Hematopoietic multipotent progenitor cell treated with erythropoietin and hydrocortisone succinate and interleukin-3 and kit ligand, for 17 days (in vitro differentiated cells): ENCODE data around the gene COL6A3.

Experiments
- DNase-seq: peaks from one replicate; pipeline ENCODE4 v3.0.0-alpha.2; 2015; ENCODE audit warnings: low spot score

Gene COL6A3

DNA sequence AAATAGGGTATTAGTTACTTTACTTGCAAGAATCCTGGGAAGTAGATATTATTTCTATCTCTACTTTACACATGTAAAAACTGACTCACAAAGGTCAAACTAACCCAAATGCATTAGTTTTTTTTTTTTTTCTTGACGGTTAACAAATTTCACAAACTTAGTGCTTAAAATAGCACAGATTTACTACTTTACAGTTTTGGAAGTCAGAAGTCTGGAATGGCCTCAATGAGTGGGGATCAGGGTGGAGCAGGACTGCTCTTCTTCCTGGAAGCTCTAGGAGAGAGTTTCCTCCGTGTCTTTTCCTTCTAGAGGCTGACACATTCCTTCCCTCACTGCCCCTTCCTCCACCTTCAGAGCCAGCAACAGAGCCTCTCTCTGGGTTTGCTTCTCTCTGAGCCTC, 117.2 kb downstream of the COL6A3 start:
- no peak for DNase-seq

DNA sequence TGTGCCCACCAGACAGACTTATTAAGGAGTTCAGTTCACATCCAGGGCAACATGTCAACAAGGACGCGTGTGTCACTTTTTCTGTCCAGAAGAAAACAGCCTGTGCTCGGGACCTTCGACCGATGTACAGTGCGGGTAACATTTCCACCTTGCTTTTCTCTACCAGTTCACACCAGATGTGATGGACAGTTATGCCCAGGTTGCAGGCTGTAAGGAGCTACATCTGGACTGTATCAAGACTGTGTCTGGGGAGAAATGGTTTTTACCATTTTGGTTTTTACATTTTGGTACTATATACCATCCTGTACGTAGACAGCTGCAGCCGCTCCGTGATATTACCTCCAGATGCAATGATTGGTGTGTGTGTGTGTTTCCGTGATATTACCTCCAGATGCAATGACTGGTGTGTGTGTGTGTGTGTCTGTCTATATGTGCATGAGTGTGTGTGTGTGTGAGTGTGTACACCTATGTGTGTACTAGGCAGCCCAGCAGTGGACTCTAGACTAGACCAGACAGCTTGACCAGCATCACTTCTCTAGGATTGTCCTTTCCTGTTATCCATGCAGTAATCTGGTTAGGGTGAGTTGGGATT, 118.0 kb downstream of the COL6A3 start:
- no peak for DNase-seq

DNA sequence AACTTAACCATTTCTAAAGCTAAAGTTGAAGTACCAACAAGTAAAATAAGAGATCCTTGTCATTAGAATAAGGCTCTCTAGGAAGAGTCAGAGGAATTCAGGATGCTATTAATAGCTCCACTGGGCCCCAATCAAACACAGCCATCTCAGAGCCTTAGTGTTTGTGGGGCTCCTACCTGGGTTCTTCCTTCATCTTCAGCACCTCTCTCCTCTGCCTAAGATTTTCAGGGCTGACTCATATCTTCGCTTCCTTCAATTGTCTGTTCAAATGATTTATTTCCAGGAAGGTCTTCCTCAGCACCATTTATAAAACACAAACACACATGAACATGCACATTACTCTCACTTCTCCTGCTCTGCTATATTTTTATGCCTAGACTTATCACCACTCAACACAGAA, 119.5 kb downstream of the COL6A3 start:
- no peak for DNase-seq

DNA sequence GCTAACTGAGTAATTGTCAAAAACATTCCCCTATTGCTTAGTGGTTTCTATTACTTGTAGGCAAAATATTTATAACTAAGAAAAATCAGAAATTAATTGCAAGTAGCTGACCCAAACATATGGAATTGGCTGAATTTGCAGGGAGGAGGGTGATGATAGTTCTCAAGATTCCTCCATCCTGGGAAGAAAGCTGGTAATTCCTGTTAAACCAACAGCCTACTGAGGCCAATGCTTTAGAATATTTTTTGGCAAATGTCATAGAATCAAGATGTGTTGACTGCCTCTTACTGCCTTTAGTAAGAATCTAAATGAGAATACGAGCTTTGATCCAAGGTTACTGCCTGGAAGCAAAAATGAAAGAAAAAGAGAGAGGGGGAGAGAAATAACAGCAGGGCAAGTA, 120.0 kb downstream of the COL6A3 start:
- no peak for DNase-seq

DNA sequence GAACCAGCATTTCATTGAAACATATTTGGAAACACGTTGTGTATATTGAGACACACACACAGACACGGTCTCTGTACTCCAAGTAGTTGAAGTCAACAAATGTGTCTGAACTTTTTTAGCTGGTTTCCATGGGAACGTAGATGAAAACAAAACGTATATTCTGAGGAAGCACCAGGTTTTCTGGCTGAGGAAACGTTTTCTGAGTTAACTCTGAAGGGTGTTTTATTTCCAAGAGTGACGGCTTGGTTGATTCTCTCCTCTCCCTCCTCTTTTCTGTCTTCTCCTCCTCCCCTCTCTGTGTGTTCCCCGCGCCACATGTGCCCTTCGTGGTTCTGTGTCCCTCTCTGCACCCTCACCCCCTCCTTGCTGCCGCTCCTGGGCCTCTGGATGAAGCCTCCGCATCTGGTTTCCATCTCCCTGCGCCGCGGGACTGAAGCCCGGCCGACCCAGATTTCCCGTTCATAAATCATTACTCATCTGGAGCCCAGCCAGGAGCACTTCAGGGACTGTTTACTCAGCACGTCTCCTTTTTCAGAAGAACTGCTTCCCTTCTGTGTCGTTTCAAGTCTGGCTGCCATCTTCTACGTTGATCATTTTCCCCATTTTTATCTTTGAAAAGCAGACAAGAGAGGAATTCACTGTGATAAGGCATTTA, 122.7 kb downstream of the COL6A3 start:
- no peak for DNase-seq

DNA sequence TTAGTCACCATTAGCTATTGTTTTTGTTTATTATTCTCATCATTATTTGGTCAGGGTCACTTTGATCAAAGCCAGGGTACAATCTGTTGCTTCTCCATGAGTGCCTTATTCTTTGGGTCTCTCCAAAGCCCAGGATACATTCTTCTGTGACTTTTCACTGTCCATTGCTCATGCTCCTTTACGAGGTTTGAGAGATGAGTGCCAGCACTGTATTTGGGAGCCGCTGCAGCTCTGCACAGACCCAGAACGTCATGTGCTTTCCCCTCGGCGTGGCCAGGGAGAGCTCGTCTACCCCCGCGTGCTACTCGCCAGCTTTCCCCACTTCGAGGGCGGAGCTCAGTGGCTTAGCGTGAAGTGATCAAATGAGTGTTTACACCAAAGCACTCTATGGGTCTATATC, 123.7 kb downstream of the COL6A3 start:
- no peak for DNase-seq

DNA sequence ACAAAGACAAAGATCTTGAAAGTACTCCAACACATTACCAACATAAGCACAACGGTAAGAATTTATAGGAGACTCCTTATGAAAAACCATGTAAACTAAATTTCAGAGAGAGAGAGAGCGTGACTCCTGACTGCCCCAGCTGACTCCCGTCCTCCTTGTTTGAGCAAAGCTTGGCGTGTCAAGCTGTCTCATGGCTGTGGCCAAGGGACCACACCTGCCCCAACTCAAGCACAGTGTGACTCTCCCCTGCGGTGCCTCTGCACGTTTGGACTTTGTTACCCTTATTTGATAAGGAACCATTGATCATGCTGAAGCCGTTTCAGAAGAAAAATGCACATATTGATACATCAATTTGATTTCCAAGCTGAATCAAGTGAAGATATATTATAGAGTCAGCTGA, 124.8 kb downstream of the COL6A3 start:
- no peak for DNase-seq

DNA sequence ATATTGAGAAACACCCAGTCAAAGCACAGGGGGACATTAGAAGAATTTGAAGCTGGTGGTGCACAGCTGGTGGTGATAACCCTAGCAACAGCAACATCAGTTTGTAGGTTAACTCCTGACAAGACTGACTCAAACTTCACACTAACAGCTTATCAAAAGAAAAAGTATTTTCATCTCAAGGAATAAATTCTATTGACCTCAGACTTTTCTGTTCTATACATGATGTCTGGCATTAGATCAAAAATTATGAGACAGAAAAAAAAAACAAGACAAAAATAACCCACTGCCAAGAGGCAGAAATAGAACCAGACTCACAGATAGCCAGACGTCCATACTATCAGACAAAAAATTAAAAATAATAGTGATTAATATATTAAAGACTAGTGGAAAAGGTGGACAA, 126.1 kb downstream of the COL6A3 start:
- no peak for DNase-seq

DNA sequence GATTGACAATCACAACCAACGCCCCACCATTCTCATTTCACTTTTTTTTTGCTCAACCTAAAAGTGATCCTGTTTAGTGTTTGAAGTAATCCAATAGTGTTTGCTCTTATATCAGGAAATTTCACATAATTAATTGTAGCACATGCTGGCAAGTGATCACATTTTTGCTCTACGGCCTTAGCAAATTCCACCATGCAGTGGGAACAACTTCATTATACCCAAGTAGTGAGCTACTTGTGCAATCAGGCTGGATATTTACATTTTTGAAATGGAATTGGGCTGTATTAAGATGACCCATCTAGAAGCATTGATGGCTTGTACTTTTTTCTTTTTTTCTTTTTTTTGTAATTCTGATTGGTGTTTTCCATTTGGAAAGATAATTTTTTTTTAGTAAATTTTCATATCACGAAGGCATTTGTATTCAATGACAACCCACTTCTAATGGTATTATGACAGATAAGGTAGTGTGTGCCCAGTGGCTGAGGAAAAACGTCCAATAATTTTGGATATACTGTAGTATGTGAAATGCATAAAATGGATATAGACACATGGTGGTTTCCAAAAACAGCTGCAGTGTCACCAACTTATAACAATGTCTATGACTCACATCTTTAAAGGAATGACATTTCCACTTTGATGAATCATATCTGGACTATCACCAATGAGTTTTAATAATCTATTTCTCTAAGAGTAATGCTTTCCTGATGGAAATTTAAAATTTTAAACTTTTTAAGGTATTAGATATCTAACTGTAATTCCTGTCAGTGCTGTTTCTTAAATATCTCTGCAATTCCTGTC, 130.6 kb downstream of the COL6A3 start:
- DNase-seq: no peak

DNA sequence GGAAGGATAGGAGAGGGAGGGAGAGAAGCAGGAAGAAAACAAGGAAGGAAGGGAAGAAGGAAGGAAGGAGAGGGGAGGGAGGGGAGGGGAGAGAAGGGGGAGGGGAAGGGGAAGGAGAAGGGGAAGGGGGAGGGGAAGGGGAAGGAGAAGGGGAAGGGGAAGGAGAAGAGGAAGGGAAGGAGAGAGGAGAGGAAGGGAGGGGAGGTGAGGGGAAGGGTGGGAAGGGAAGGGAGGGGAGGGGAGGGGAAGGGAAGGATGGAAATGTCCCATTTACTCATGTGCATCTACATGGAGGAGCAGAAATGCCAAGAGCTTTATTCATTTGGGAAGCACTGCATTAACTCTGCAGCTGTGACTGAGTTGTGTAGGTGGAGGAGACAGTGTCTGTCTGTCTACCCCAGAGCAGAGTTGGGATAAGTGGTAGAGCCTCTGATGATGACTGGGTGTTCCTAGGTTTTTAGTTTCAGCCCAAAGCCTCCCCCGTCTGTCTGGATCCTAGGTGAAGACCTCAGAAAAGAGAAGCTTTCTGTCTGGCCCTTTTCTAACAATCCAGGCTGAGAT, 131.3 kb downstream of the COL6A3 start:
- DNase-seq: no peak

DNA sequence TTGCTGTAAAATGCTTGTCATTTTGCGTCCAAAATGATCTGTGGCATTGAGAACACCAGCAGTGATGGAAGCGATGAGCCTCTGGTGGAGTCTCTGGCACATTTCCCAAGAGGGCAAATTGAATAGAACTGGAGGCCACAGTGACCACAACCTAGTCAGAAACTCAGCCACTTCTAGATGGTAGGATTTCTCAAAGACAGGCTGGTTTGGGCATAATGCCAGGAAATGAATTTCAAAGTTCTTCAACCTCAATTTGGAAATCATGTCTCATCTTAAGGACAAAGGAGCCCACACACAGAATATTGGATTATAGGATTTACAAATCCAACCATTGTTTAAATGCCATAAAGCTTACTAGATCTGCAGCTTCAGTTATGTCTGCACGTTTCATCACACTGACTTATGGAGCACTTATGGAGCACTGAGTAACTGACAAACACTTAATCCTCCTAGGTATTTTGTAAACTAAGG, 132.1 kb downstream of the COL6A3 start:
- no peak for DNase-seq

DNA sequence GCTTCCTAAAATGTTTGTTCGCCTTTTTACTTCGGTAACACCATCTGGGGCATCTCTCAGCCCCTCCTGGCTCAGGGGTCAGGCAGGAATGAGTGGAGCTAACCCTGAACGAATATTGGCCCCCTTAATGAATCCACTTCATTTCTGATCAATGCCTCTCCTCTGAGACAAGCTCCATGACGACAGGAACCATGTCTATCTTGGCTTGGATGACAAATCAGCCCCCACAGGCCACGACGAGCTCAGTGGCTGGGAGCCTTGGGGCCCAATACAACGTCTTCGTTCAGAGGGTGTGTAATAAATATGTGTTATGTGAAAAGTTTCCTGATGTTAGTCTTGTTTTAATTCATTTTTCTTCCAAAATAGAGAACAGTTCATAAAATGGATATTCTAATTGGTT, 133.0 kb downstream of the COL6A3 start:
- DNase-seq: no peak

DNA sequence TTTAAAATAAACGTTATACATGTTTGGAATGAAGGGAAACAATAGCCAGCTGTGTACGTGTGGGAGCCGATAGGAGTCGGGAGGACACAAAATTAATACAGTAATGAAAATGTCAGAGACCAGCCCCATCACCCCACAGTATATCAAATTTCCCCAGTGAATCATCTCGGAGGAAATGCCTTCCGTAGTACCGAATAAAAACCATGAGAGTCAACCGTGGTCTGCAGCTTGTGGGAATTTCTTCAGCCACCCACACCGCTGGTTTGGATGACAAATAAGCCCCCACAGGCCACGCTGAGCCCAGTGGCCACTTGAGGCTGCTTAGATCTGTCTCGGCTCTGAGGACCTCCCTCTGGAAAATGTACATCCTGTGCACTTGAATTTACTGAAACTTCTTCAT, 133.7 kb downstream of the COL6A3 start:
- DNase-seq: no peak

DNA sequence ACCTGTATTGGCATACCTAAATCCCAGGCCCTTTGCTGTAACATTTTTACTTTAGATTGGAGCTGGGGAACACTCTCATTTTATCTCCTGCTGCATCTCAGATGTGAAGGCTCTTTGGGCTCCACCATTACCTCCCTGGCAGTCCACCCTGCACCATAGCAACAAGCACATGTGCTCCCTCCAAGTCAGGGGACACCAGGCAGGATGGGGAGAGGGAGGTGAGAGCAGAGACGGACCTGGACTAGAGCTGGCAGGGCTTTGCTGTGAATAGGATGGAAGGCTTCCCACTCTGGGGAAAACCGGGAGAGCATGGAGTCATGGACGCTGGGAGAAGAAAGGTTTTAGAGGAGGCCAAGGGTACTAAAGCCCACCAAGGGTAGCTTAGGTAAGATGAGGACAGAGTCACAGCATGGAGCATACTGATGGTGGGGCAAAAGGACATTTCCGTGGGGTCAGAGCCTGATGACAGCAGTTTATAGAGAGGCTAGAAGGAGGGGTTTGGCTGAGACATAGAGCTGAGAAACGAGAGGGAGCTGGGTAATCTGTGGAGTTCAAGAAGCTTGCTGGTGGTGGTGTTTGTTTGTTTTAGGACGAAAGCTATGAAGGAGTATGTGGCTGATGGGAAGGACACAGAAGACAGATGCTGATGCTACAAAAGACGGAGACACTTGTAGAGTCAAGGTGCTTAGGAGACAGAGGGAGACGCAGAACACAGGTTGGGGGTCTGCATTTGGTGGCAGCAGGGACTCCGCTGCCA, 134.8 kb downstream of the COL6A3 start:
- no peak for DNase-seq

DNA sequence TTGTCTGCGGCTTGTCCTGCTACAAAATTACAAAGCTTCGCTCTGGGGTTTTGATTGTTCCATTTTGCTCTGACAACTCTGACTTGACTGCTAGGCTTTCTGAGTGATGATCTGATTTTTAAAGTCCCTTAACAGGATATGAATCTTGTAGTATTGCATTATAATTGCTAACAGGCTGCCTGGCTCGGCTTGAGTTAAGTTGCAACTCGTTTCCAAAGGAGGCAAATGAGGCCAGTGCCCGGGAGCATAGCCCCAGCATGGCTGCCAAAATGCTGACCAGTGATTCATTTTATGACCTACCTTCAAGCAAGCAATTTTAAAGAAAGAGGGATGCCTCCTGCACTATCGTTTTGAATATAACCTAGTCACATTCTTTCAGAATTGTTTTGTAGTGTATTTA, 135.4 kb downstream of the COL6A3 start:
- DNase-seq: no peak

DNA sequence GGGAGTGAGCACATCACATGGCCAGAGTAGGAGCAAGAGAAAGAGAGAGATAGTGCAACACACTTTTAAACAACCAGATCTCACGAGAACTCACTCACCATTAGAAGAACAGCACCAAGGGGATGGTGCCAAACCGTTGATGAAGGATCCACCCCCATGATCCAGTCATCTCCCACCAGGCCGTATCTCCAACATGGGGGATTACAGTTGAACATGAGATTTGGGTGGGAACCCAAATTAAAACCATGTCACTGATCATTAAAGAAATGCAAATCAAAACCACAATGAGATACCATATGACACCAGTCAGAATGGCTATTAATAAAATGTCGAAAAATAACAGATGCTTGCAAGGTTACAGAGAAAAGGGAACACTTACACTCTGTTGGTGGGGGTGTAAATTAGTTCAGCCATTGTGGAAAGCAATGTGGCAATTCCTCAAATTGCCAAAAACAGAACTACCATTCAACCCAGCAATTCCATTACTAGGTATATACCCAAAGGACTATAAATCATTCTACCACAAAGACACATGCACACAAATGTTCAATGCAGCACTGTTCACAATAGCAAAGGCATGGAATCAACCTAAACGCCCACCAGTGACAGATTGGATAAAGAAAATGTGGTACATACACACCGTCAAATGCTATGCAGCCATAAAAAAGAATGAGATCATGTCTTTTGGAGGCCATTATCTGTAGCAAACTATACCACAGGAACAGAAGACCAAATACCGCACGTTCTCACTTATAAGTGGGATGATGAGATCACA, 137.1 kb downstream of the COL6A3 start:
- DNase-seq: no peak
